Islet precursor cell (in vitro differentiated cells): ENCODE data around the gene NT5C1A.

Experiments
- DNase-seq: peaks from one replicate; pipeline ENCODE4 v3.0.0-alpha.2; 2018

Gene NT5C1A

DNA sequence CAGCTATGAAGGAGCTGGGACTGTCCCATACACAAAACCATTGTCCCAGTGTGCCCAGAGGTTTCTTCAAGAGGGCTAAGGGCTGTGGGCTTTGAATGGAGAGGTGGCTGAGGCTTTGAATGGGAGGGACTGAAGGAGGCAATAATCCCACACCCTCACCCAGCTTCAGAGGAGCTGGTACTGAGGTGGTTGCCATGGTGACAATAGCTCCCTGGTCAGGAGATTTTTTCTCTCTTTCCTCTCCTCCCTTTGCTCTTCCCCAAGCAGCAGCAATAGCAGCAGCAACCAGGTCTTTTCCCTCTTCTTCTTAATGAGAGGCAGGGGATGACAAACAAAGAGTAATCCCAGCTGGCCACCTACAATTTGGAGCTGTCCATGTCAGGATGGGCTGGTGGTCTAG lies 17.7 kb upstream of the NT5C1A start:
- DNase-seq: no peak

DNA sequence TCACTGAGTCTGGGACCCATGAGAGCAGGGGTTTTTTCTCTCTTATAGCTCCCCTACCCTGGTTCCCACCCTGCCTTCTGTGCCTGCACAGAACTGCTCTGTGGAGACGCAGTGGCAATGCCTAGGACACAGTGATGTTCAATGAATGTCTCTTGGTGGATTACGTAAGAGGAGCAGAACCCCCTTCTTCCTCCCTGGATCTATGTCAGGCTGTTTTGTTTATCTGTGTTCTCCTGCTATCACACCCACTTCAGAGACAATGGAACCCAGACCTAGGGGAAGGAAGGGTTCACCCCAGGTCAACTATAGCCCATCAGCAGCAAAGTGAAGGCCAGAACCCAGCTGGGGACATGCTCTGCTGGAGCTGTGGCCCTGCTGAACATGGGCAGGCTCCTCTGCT lies 17.3 kb upstream of the NT5C1A start:
- DNase-seq: no peak

DNA sequence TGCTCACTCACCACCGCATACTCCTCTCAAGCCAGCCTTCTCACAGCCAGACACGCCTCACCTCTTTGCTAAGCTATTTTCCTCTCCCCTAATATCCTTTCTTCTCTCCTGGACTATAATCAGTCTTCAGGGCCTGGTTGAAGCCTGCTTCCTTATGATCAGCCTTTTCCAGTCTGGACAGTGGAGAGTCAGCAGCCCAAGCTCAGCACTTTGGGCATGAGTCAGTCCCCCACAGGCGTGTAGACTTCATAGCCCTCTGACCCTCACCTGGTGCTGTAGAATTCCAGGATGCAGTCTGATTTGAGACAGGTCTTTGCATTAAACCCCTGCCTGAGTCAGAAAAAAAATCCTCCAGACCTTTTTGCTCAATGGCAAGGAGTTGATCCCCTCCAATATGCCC lies 16.8 kb upstream of the NT5C1A start:
- peak; percentile 85 for DNase-seq

DNA sequence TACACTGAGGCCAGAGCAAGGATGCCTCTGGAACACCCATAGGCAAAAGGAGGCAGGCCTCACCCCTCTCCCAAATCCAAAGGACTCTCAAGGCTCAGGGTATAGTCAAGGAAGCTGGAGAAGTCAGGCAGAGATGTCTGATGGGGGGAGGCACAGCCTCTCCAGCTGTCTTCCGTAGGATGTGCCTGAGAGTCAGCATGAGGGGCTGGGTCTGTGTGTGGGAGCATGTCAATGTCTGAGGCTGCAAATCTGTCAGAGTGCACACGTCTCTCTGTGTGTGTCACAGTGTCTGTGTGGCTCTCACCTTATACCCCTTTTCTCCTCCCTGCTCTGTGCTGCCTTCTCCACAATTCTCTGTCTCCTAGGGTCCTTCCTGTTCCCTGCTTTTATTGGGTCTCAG lies 15.3 kb upstream of the NT5C1A start:
- no peak for DNase-seq

DNA sequence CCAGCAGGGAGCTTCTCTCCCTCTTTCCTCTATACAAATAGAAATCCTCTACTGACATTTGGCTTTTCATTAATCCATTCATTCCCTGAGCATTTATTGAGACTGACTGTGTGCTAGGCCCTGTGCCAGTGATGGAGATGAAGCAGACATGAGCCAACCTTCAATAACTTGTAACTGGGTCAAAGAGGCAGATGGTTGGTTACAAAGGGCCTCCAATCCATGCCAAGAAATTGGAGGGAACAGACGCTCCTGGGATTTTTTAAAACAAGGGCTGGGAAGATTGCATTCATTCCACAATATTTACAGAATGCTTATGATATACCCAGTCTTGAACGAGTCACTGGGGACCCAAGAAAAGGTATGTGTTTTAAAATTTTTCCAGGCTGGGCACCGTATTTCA lies 13.2 kb upstream of the NT5C1A start:
- no peak for DNase-seq

DNA sequence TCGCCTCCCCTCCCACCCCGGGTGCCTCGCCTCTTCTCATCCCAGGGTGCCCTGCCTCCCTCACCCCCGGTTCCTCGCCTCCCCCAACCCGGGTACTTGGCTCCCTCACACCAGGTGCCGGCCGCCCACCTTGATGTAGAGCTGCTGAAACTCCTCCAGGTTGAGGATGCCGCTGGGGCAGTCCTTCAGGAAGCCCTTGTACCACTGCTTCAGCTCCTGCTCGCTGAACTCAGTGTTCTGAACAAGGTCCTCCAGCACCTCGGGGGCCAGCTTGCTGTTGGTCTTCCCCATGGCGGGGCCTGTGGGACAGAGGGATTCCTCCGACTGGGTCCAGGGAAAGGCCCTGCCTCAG lies 12.4 kb upstream of the NT5C1A start:
- DNase-seq: no peak

DNA sequence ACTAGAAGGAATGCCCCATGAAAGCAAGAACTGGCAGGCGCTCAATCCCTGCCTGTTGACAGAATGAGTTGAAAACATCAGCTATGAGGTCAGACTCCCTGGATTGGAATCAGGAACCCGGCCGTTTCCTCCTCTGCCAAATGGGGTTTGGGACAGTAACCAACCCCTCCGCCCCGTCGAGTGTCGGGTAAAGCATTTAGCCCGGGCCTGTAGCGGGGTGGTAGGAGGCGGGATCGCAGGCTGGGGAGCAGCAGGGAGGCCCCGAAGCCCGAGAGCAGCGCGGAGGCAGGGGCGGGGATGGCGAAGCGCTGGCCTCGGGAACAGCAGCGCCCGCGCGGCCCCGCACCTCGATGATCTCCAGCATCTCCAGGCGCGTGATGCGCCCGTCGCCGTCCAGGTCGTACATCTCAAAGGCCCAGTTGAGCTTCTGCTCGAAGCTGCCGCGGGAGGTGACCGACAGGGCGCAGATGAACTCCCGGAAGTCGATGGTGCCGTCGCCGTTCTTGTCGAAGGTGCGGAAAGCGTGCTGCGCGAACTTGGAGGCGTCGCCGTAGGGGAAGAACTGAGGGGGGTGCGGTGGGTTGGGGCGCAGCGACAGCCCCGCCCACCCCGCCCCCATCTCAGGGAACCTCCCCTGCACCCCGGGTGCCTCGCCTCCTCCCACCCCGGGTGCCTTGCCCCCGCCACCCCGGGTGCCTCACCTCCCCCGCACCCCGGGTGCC lies 11.8 kb upstream of the NT5C1A start:
- DNase-seq: no peak

DNA sequence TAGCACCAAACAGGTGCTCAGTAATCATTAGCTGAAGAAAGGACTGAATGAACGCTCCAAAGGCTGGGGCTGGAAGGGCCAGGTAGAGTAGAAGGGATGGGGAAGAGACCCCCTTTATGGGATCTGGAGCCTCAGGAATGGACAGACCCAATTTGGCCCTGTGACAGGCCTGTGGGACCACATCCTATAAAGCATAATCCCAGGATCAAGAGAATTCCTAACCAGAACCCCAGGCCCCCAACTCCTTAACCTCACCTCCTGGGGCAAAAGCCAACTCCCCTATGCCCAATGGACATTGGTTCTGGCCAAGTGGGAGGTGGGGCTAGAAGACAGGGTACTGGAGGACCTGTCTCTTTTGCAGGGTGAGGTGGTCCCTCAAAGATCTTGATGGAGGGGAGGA lies 10.1 kb upstream of the NT5C1A start:
- no peak for DNase-seq

DNA sequence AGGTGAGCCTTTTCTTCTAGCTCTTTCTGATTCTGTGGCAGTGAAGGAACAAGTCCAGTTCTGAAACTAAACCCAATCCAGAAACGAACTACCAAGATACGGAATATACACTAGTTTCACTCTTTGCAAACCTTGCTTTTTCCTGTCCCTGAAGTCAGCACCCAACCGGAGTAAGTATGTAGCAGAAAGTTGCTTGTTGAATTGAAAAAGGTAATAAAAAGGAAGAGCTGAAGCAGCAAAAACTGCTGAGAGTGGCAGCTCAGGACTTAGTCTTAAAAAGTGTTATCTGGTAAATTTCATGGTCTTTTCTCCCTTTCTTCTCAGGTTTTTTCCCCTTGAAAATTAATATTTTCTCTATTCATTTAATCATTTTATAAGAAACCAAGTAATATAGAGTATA lies 9.4 kb upstream of the NT5C1A start:
- DNase-seq: no peak

DNA sequence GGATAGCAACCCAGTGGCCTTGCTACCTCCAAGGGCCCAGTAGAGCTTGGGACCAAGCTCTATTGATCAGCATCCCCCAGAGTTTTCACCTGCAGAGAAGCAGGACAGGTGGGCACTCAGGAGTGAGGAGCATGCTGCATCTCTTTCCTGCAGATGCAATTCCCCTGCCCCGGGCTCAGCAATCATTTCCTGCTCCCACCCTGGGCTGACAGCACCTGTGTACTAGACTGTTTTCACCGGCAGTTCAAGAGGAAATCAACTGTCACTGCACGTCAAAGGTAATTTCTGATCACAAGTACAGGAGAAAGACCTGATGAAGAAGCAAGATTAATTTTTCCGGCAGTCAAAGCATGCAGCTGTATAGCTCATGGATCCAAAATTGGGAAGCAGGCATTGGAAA lies 8.8 kb upstream of the NT5C1A start:
- DNase-seq: no peak

DNA sequence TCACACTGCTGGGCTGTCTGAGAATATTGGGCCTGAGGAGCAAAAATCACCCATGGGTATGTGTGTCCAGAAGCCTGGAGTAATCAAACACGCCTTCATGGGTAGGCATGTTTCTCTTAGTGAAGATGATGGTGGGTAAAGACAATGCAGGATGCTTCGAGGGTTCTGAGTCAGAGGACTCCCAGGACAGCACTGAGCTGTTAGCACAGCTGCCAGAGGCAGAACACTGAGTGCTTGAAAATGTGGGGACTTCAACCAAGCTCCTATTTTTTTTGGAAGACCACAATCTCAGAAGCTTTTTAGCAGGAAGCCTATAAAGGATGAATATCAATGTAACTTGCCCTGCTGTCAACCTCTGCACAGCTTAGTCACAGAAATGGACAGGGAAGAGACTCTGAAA lies 7.9 kb upstream of the NT5C1A start:
- no peak for DNase-seq

DNA sequence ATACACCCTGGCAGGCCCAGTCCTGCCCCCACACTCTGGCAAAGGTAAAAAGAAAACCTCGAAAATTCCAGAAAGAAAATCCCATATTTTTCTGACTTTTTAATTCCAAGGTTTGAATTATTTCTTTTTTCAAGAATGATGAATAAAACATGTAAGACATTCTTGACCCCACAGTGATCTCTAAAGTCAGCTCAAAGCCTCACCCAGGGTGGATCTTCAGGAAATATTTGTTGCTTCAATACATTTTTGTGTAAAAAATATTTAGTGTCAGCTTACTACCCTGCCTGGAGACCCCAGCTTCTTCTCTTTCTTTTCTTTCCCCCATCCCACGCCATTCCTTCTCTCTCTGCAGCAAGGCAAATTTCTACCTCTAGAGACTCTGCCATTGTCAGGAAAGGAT lies 7.0 kb upstream of the NT5C1A start:
- DNase-seq: no peak

DNA sequence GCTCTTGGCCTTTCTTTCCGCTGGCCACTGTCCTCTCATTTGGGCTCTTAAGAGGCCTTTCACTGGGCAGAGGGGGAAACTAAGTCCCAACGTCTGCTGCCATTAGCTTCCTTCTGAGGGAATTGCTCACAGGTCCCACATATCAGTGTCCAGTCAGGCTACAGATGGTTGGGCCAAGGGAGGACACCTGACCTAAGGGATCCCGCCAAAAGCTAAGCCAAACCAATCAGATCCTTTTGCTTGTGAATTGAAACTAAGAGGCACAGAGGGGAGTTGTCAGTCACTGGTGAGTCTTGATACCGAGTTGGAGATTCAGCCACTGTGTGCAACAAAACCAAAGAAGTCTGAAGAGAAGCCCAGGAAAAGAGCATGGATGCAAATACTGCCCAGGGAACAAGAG lies 5.7 kb upstream of the NT5C1A start:
- no peak for DNase-seq

DNA sequence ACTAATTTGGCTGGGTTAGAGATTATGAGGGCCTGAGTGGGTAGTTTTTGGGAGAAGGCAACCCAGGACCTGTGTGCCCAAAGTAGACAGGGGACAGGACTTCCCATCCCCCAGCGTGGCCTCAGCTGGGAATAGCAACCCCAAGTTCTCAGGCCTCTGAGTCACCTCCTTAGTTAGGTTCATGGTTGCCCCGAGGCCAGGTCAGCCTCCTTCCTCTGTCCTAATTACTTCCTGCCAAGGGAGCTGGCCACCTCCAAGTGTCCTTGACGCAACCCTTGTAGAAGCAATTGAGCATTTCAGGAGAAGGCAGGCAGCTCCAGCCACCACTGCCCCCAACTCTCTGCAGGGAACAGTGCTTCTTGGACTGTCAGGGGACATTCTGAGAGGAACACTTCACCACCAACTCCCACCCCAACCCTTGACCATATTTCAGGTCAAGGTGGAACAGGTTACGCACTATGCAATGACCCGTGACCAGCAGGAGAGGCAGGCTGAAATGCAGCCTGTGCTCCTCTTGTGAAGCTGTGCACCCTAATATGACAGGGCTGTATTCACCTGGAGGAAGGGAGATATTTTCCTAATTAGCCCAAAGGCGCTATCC lies 5.1 kb upstream of the NT5C1A start:
- no peak for DNase-seq

DNA sequence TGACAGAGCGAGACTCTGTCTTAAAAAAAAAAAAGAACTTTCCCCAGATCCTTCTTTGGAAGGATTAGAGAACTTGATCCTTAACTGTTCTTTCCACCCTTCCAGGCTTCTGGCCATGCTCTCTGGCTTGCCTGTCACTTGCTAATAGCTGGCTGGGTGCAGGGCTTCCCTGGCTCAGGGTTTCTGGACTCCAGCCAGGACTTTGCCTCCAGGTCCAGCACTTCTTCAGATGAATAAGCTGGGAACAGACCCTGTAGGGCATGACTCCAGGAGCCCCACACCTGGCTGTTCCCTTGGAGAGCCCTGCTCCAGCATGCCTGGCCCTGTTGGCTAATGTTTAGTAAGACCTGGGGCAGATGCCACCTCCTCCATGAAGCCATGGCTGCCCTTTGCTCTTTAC lies 3.3 kb upstream of the NT5C1A start:
- DNase-seq: no peak

DNA sequence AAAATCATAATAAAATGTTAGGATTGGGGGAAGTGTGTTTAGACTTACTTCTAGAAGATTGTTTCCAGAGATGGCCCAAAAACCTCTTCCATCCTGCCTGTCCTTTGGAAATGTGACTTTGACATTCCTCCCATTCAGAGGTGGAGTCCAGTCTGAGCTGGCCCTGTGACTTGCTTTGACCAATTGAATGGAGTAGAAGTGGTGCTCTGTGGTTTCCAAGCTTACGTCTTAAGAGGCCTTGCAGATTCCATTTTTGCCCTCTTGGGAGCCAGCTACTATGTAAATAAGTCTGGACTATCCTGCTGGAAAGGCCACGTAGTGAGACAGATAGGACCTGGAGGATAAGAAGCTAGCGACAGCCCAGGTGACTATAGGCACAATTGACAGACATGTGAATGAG lies 1.3 kb upstream of the NT5C1A start:
- no peak for DNase-seq

DNA sequence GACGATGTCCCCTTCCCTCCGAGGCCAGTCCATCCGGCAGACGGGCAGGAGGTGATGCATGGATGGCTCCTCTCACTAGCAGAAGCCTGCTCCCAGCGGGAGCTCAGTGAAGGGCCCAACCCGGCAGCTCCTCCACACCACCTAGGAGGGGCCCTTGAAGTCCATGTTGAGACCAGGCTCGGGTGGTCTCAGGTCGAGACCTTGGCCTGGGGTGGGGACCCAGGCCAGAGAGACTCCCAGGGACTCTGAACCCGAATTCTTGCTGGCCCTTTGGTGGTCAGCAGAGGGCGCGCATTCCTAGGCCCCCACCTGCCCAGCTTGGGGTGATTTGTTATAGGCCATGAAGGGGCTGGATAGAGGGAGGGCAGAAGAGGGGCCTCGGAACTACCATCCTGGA lies 642 bp upstream of the NT5C1A start:
- peak; percentile 63 for DNase-seq

DNA sequence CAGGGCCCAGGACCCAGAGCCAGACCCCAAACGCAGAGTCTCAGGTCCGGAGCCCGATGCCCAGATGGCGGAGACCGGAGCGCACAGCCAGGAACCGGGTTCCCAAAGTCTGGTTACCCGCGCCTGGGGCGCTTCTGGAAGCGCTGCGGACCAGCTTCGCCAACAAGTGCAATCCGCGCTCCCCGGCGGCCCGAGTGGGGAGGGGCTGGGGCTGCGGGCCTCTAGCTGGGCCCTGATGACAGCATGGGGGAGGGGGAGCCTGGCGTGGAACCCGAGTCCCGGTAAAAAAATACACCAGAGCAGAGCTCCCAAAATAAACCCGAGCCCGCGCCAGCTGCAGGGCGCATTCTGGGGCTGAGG lies 494 bp downstream of the NT5C1A start:
- no peak for DNase-seq

DNA sequence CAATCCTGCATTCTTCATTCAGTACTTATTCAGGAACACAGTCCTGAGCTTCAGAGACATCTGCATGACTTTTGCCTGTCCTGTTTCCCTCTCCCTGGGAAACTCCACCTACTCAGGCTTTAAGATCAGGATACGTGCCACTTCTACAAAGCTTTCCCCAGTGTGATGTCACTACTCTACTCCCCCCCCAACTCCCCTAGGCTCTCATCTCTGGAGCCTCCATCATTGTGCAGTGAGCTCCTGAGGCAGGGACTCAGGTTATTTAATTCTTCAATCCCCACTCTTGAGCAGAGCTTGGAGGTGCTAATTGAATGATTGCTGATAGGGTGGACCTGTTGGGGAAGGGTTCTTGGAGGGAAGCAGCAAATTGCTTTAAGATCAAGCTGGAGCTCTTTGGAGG lies 1.2 kb downstream of the NT5C1A start:
- no peak for DNase-seq

DNA sequence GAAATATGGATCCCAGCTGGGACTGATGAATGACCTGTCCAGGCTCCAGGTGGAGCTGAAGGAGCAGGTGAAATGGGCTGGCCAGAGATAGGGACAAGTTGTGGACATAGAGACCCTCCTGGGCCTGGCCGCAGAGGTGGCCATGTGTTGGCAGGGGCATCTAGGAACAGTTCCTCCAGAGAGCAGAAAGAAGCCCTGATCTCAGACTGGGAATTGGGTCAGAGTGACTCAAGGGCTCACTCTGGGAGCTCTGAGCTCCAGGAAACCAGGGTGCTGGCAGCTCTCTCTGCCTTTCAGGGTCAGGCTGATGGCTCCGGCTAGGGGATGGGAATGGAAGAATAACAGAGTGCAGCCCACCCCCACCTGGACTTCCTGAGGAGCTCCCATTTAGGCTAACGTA lies 3.0 kb downstream of the NT5C1A start:
- DNase-seq: no peak

DNA sequence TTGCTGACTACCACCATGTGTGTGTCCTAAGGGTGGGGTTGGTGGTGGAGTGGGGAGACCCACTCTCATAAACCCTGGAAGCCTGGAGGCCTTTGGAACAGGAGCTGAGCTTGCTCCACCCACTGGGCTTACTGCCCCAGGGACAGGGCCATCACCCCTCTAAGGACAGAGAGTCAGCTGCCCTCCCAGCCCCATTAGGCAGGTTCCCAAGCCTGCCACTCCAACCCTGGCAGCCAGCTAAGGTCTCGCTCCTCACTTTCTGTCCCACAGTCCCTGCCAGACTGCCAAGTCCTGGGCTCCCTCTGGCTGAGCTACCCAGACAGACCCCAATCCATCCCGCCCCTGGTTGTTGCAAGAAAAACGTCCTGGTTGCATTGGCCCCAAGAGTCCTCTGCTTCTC lies 3.8 kb downstream of the NT5C1A start:
- no peak for DNase-seq

DNA sequence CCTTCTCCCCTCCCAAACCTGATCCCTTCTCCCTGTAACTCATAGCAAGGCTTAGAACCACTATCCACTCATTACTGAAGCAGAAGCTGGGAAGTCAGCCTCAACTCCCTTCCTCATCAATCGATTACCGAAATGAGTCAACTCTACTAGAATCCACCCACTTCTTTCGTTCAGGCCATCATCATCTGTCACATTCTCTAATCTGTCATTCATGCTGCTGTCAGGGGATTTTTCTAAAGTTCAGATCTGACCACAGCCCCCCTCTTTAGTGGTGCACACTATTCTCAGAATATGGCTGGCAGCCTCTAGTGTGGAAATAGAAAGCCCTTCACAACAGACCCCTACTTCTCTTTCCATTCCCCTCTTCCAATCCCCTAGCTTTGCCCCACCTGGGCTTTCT lies 5.1 kb downstream of the NT5C1A start:
- DNase-seq: no peak

DNA sequence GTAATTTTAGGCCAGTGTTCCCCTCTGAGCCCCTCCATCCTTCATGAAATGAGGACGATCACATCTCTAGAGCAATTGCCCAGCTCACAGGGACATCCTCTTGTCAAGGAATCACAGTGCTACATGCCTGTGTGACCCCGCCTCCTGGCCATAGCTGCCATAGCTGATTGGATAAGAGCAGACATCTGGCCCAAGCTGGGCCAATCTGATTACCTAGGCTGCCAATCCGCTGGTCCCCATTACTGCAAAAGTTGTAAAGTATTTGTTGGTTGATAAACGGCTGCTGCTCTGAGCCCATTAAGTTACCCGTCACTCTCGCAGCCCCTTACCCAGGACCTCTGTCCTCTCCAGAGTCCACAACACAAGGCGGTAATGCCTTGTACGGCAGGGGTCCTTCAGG lies 8.3 kb downstream of the NT5C1A start:
- DNase-seq: no peak

DNA sequence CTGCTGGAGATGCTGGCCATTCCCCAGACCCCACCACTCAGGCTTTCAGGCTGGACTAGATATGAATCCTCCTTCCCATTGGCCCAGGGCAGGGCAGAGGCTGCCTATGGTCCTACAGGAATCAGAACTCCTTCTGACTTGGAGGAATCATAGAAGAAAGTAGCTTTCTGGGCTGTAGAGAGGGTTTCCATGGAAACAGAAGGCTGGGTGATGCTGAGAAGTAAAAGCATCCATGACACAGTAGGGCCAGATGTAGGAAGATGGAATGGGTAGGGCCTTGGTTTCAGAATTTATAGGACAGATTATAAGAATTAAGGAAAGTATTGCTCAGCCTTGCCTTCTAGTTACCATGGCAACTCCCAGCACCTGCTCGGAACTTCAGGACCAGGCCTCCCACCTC lies 9.0 kb downstream of the NT5C1A start:
- DNase-seq: no peak

DNA sequence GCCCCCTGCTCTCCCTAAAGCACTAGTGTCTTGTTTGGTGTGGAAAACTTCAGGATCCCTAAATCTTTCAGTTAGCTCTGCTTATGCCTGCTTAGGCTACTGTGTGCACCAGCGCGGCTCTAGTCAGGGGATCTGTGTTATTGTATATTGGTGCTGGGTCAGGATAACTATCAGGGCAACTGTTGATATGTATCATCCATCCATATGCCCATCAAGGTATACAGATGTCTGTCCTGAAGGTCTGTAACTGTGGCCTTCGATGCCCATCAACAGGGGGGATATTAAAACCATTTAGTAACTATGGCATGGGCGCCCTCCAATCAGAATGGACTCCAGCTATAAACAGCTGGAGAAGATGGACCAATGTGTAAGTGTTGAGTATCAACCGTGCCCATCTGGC lies 12.4 kb downstream of the NT5C1A start:
- no peak for DNase-seq

DNA sequence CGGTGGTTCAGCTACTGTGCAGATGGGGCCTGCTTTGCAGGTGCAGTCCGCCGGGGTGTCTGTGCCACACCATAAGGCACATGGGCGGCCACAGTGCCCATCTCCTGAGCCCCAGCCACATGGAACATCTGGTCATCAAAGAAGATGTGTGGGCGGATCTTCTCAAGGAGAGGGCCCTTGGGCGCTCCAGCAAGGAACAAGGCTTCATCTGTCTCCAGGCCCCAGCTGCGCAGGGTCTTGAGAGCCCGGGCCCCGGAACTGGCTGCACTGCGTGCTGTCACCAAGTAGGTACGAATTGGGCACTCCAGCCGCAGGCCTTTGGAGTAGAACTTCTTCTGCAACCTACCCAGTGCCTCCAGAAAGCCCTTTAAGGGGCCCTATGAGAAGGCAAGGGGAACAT lies 12.8 kb downstream of the NT5C1A start:
- no peak for DNase-seq
